HG02763 (cell line): ENCODE data around the gene KCNN3.
"Not testable (repeated sequence)": the region's sequence is repeated elsewhere in the genome, so short reads cannot be mapped to it uniquely, and the experiment has no call there.

ENCODE experiments used
- ATAC-seq: cut with Tn5 transposase; IDR thresholded peaks from one replicate; pipeline ENCODE4 v1.9.1; 2021; ENCODE audit warnings: mild to moderate bottlenecking, moderate library complexity; ENCODE audit not compliant: unreplicated experiment

The KCNN3 gene

DNA sequence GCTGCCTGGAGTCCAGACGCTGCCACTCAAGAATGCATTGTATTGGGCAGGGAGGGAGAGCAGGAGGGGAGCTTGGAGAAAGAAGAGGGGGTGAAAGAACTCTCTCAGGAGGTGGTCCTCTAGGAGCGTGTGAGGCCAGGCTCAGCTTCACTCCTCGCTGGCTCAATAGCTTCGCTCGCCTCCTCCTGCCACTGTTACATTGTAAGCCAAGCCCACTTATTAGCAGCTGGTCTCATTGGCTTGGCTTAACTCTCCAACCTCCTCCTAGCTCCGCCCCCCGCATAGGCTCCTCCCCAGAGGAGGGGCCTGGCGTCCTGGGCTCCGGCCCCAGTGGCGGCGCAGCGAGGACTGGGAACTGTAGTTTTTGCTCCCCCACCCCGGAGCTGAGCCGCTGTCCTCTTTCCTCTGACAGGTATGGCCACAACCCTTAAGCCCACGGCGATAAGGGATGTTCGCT lies at the start of gene KCNN3:
Gene KCNN3 (minus strand): TSS at position 167 of the 457 bp plus-strand sequence. CDS start 317 bp downstream, outside the sequence.
- peak; percentile 85 for ATAC-seq

- no peak for ATAC-seq
Observed at GRCh38 chr1:154913273-154913672, 43.2 kb upstream of the KCNN3 start.

- no peak for ATAC-seq
Observed at GRCh38 chr1:154912755-154913154, 42.7 kb upstream of the KCNN3 start.

DNA sequence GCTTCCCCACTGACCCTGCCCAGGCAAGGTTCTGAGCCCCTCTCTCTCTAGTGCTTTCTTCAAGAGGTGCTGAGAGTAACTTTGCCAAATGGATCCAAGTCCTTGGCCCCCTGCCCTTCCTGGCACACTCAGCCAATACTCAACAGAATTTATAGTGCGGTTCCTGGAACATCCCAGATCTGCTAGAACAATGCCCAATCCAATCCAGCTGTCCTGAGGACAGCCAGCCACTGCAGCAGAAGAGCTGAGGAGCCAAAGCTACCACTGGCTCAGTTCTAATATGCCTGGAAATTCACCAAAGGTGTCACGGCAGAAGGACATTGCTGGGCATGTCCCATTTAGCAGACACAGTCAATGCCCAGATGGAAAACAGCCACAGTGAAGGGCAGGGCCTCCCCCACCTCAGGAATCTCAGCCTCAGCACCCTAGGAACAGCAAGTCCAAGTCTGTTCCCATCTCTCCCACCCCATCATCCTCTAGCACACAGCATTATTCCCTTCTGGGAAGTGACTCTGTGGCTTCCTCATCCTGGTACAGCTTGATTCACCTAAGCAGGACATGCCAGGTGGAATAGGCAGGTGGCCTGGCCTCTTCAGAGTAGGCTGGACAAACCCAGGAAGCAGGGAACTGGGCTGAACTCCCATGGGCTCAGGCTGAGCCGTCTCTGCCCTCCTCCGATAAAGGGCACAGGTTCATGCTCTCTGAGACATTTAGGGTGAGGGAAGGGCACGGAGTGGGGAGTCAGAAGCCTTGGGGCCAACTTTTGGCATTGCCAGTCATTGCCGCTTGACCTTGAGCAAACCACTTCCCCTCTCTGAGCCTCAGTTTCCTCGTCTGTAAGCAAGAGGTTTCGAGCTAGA lies 41.8 kb upstream of the KCNN3 start:
- no peak for ATAC-seq

- no peak for ATAC-seq
Observed at GRCh38 chr1:154910851-154911250, 40.8 kb upstream of the KCNN3 start.

- no peak for ATAC-seq
Observed at GRCh38 chr1:154908937-154909336, 38.9 kb upstream of the KCNN3 start.

DNA sequence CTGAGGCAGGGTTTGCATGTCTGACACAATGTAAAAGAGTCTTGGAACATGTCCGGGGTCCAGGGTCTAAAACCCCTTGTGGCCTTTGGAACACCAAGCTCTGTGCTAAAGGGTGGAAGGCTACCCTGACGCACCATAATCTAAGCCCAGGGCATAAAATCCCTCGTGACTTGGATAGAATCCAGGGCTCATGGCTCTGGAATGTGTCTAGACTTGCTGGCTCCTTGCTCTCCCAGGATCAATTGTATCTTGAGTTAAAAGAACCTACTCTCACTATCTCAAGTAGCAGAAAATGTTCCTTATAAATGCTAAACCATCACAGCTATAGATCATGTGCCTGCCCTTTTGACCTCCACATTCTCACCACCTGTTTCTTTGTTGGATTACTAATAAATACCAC lies 38.0 kb upstream of the KCNN3 start:
- not testable (repeated sequence) for ATAC-seq

DNA sequence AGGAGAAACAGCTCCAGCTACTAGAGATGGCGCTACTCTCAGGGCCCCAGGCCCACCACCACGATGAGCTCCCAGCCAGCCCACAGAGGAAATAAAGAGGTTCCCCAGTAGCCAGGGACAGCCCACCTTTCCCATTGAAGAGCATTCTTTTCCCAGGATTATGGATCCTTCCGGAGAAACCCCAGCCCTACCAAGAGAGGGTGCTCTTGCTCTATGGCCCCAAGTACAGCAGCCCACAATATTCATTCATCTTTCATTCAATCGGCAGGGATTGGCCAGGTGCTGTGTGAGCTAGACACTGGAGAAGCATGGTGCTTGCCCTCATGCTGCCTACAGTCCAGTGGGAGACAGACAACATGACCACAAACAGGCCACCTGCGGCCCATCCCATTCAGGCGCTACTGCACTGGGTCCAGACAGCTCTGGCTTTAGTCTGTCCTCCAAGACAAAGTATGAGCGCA lies 36.6 kb upstream of the KCNN3 start:
- ATAC-seq, result no peak

- no peak for ATAC-seq
Observed at GRCh38 chr1:154902938-154903566, 33.0 kb upstream of the KCNN3 start.

- ATAC-seq, result no peak
Observed at GRCh38 chr1:154901591-154901990, 31.5 kb upstream of the KCNN3 start.

DNA sequence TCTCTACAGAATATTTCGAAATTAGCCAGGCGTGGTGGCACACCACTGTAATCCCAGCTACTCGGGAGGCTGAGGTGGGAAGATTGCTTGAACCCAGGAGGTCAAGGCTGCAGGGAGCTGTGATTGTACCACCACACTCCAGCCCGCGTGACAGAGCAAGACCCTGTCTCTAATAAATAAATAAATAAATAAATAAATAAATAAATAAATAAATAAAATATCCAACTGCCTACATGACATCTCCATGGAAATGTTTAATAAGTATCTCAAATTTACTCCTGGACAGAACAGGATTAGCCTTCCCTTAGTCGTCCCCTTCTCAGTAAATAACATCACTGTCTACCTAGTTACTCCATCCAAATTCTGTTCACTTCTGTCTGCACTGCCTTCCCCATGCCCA lies 29.0 kb upstream of the KCNN3 start:
- no peak for ATAC-seq

DNA sequence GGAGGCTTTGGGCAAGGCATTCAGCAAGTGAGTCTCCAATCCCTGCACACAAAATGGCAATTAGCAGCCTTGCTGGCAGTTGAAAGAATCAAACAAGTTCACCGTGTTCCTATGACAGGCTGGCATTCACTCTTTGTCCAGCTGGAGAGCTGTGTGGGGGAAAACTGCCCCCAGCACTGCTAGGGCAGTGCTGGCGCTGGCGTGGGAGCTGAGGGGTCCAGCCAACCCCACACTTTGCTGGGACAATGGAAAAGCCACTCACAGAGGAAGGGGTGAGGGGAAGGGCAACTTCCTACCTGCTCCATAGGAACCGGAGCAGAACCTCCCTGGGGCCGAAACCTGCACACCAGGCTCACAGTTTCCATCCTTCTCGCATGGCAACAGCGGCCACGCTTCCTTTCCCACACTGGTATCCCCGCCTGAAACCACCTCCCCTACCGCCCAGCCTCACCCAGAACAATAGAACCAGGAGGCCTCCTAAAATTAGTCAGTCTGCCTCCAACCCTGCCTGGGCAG lies 26.7 kb upstream of the KCNN3 start:
- no peak for ATAC-seq

DNA sequence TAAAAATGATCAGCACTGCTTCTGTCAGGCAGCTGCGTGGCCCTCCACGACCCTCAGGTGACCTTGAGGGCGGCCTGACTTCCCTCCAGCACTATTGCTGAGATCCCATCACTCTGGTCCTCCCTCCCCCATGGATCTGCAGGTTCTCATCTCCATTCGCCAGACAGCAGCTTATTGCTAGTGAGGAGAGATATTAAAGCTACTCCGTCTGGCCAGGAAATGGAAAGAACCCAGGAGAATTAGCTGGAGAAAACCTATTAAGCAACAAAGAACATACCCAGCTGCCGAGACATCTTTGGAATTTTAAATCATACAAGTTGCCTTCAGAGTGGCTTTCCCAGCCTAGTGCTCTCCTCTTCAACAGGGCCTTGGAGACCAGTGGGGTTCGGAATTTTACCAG lies 25.7 kb upstream of the KCNN3 start:
- no peak for ATAC-seq

- no peak for ATAC-seq
Observed at GRCh38 chr1:154891452-154891851, 21.4 kb upstream of the KCNN3 start.

- ATAC-seq, result no peak
Observed at GRCh38 chr1:154888757-154889156, 18.7 kb upstream of the KCNN3 start.

DNA sequence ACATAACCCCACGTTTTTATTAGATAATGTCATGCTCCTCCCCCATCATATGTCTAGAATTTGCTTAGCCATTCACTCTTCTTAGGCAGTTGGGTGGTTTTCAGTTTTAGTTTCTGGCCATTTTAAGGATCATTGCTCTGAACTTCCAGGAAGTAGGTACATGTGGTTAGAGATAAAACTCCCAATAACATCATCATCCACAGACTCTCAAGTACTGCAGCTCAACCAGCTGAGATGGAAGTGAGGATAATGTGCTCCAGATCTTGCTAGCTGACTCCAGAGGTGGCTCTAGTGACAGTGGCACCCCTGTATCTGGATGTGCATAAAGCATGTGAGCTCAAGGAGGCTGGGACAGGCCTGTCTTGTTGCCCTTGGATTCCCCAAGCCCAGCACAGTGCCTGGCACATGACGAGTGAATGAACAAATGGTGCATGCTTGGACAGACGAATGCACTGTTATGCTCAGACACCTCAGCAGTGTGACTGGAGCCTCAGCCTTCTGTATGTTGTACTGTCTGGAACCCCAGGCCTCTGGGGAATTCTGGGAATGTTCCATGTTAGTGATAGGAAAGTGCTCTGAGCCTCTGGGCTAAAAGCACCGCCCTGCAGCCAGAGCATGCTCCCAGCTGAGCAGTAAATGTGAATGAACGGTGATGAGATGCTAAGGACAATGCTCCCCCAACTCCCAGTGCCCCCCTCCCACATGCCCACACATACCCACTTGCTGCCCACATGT lies 16.4 kb upstream of the KCNN3 start:
- no peak for ATAC-seq

- ATAC-seq, result no peak
Observed at GRCh38 chr1:154884869-154885701, 15.0 kb upstream of the KCNN3 start.

DNA sequence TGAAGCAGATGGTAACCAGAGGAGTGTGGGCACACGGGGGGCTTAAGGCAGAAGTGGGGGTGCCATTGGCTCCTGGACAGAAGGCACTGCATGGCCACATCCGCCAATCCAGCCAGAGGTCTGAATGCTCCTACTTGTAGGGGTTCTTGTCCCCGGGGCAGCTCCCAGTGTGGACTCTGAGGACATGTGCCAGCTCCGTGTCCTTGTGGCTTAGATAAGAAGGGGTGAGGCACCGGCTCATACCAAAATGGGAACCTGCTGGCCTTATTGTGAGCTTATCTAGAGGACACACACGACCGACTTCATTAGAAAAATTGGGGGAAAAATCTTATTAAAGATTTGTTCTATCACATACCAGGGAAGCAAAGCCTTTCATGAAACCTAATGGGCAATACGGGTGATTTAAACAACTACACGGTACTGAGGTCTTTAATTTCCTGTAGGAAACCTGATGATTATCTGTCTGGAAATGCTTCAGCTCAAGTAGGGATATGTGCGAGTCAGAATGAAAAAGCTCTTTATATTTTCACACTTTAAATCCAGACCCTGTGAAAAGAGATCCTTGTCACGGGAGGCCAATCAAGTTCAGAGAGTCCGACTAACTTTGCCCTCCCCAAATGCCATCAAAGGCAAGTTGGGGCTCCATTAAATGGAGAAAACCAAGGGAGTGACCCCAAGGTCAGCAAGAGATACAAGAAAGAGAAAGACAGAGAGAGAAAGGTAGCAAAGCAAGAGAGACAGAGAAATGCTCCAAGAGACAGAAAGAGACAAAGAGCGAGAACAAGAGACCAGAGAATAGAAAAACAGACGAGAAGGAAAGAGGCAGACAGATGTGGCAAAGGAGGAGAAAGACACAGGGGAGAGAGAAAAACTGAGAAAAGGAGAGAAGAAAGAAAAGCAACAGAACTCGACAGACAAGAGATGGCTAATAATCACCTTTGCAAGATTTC lies 14.1 kb upstream of the KCNN3 start:
- no peak for ATAC-seq

GRCh38 chr1:154881820-154882535 lies 11.9 kb upstream of the KCNN3 start:
- no peak for ATAC-seq
